Endodermal cell (in vitro differentiated cells): ENCODE results near the gene TMEM145. TPM values are rescaled to one million over a fixed set of nuclear protein-coding genes. Genes with fewer than 3 reads are reported as not detected.

ENCODE experiments used
- DNase-seq: peaks from one replicate; pipeline ENCODE4 v3.0.0-alpha.2; 2017
- H3K27ac ChIP-seq: 2 replicates; pipeline ENCODE4 v1.5.1; 2013; ENCODE audit warnings: mild to moderate bottlenecking, low read depth, low read length, moderate library complexity
- H3K27me3 ChIP-seq: 2 replicates; pipeline ENCODE4 v1.6.1; 2013; ENCODE audit warnings: mild to moderate bottlenecking, low read length, moderate library complexity; ENCODE audit not compliant: insufficient read depth, control insufficient read depth, poor library complexity, severe bottlenecking
- H3K36me3 ChIP-seq: 2 replicates; pipeline ENCODE4 v1.7.0; 2013; ENCODE audit warnings: mild to moderate bottlenecking, low read length, moderate library complexity; ENCODE audit not compliant: control insufficient read depth, insufficient read depth
- H3K4me1 ChIP-seq: one replicate; pipeline ENCODE4 v1.7.0; 2013; ENCODE audit warnings: low read length; ENCODE audit not compliant: control insufficient read depth, insufficient read depth
- H3K4me3 ChIP-seq: 2 replicates; pipeline ENCODE4 v1.5.1; 2013; ENCODE audit warnings: mild to moderate bottlenecking, low read length, moderate library complexity
- H3K9ac ChIP-seq: 2 replicates; pipeline ENCODE4 v1.6.1; 2013; ENCODE audit warnings: mild to moderate bottlenecking, low read length, moderate library complexity; ENCODE audit not compliant: poor library complexity, severe bottlenecking; ENCODE audit errors: extremely low read depth
- H3K9me3 ChIP-seq: 2 replicates; pipeline ENCODE4 v1.6.1; 2013; ENCODE audit warnings: mild to moderate bottlenecking, low read length, moderate library complexity; ENCODE audit not compliant: control insufficient read depth
- H3K27ac Mint-ChIP-seq: 2 replicates; pipeline ENCODE4 v1.8.0; 2020; ENCODE audit warnings: mixed read lengths
- H3K27me3 Mint-ChIP-seq: 2 replicates; pipeline ENCODE4 v1.8.0; 2021; ENCODE audit warnings: mild to moderate bottlenecking, mixed read lengths; ENCODE audit not compliant: insufficient read depth
- H3K36me3 Mint-ChIP-seq: 2 replicates; pipeline ENCODE4 v1.8.0; 2020; ENCODE audit warnings: low read depth, mixed read lengths
- H3K4me1 Mint-ChIP-seq: 2 replicates; pipeline ENCODE4 v1.8.0; 2020; ENCODE audit warnings: mixed read lengths
- H3K4me3 Mint-ChIP-seq: 2 replicates; pipeline ENCODE4 v1.8.0; 2020; ENCODE audit warnings: mild to moderate bottlenecking, moderate library complexity, mixed read lengths
- H3K9me3 Mint-ChIP-seq: 2 replicates; pipeline ENCODE4 v1.8.0; 2020; ENCODE audit warnings: mild to moderate bottlenecking, mixed read lengths
- WGBS, 2 experiments: methylation state at CpG; one replicate each; pipeline versions ENCODE4 v1.1.5 to v1.1.7; 2013; ENCODE audit warnings: missing lambda C conversion rate in 2 of 2, mixed read lengths in 1 of 2; ENCODE audit not compliant: insufficient coverage in 1 of 2, insufficient read length in 1 of 2; 5-methylcytosine and 5-hydroxymethylcytosine counted together
- microRNA-seq: library from miRNA; unstranded; fragments of <30 nt; microRNA quantifications from one replicate; pipeline ENCODE4 v1.2.0, GENCODE V29; 2020; ENCODE audit warnings: borderline microRNAs expressed
- total RNA-seq, 2 donors: library from RNA; stranded (reverse); fragmentation: NEBNext Ultra II Directional in 1 of 2; extraction: Animal tissue kit (Norgen Biotek cat#: 25700) in 1 of 2; gene quantifications; 2 replicates in 1 of 2; 3 replicates in 1 of 2; pipeline ENCODE4 v1.2.1, GENCODE V29; 2021
- TF ChIP-seq, protein P1 (sequence below): fragments of 200-600 bp; sonication (generic); conservative IDR thresholded peaks from 2 replicates; pipeline ENCODE4 v1.5.0; 2021; ENCODE audit warnings: antibody characterized with exemption, mild to moderate bottlenecking

The TMEM145 gene
- total RNA-seq, 2 donors from 2014 or later, result 0.38 to 0.42 TPM

DNA sequence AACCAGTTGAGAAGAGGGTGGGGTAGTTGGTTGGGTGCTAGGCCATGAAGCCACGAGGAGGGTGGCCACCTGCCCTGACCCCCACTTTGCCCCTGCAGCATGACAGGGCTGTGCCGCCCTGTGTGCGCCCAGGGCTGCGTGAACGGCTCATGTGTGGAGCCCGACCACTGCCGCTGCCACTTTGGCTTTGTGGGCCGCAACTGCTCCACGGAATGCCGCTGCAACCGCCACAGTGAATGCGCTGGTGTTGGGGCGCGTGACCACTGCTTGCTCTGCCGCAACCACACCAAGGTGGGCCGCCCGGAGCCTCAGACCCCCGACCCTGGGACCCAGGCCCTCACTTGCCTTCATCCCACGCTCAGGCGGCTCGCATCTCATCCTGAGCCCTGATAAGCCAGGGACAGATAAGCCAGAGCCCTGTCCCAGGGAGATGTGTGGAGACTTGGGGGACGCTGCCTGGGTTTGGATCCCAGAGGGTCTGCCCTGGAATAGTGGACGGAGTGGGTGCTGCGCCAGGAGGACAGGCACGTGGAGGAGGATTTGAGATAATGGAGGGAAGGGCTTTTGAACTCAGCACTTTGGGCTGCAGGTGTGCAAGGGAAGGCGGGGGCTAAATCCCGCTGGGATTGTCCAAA is 56.4 kb downstream of the TMEM145 start:
- H3K9ac ChIP-seq, result no peak overlapping the region
- 91 to 95% methylated on average over 18 to 27 of the region's 27 CpGs for WGBS, 2 experiments
- H3K9me3 Mint-ChIP-seq, result peaks cover 3% of the 10 kb centered on the region
- H3K9me3 ChIP-seq, result no peaks in the 10 kb centered on the region
- H3K4me1 Mint-ChIP-seq, result peaks cover 6% of the 10 kb centered on the region
- no peak overlapping the region for H3K27ac ChIP-seq
- no peaks in the 10 kb centered on the region for H3K27me3 Mint-ChIP-seq
- H3K27me3 ChIP-seq, result no peaks in the 10 kb centered on the region
- H3K4me3 Mint-ChIP-seq, result no peak overlapping the region
- peaks cover 19% of the 10 kb centered on the region for H3K36me3 ChIP-seq
- H3K4me3 ChIP-seq, result no peak overlapping the region
- TF ChIP-seq, protein P1, sequence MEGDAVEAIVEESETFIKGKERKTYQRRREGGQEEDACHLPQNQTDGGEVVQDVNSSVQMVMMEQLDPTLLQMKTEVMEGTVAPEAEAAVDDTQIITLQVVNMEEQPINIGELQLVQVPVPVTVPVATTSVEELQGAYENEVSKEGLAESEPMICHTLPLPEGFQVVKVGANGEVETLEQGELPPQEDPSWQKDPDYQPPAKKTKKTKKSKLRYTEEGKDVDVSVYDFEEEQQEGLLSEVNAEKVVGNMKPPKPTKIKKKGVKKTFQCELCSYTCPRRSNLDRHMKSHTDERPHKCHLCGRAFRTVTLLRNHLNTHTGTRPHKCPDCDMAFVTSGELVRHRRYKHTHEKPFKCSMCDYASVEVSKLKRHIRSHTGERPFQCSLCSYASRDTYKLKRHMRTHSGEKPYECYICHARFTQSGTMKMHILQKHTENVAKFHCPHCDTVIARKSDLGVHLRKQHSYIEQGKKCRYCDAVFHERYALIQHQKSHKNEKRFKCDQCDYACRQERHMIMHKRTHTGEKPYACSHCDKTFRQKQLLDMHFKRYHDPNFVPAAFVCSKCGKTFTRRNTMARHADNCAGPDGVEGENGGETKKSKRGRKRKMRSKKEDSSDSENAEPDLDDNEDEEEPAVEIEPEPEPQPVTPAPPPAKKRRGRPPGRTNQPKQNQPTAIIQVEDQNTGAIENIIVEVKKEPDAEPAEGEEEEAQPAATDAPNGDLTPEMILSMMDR, result no peak
- H3K36me3 Mint-ChIP-seq, result peaks cover 37% of the 10 kb centered on the region
- H3K4me1 ChIP-seq, result peaks cover 4% of the 10 kb centered on the region
- peak; percentile 58 for DNase-seq
- no peak overlapping the region for H3K27ac Mint-ChIP-seq

DNA sequence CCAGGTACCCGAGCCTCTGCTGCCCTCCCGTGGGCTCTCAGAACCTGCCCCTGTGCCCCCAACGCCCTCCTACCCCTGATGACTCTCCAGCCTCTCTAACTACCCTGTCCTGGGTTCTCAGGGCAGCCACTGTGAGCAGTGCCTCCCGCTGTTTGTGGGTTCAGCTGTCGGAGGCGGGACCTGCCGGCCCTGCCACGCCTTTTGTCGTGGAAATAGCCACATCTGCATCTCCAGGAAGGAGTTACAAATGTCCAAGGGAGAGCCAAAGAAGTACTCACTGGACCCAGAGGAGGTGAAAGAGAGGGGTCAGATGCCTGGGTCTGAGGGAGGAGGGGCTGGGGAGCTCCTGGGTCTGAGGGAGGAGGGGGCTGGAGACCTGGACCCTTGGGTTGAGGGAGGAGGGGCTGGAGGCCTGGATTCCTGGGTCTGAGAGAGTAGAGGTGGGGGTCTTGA is 57.0 kb downstream of the TMEM145 start:
- Histone ChIP-seq H3K27ac (no peak overlapping the region), H3K4me1 (peaks cover 4% of the 10 kb centered on the region), H3K36me3 (peaks cover 18% of the 10 kb centered on the region), H3K9me3 (no peaks in the 10 kb centered on the region), H3K9ac (no peak overlapping the region), H3K4me3 (no peak overlapping the region), H3K27me3 (no peaks in the 10 kb centered on the region)
- WGBS, 2 experiments, result 38 to 57% methylated on average over 6 to 9 of the region's 9 CpGs
- no peaks in the 10 kb centered on the region for H3K27me3 Mint-ChIP-seq
- H3K36me3 Mint-ChIP-seq, result peaks cover 37% of the 10 kb centered on the region
- H3K4me3 Mint-ChIP-seq, result no peak overlapping the region
- peaks cover 6% of the 10 kb centered on the region for H3K4me1 Mint-ChIP-seq
- H3K9me3 Mint-ChIP-seq, result peaks cover 3% of the 10 kb centered on the region
- TF ChIP-seq, protein P1, result peak; percentile 43
- peak; percentile 87 for DNase-seq
- no peak overlapping the region for H3K27ac Mint-ChIP-seq

DNA sequence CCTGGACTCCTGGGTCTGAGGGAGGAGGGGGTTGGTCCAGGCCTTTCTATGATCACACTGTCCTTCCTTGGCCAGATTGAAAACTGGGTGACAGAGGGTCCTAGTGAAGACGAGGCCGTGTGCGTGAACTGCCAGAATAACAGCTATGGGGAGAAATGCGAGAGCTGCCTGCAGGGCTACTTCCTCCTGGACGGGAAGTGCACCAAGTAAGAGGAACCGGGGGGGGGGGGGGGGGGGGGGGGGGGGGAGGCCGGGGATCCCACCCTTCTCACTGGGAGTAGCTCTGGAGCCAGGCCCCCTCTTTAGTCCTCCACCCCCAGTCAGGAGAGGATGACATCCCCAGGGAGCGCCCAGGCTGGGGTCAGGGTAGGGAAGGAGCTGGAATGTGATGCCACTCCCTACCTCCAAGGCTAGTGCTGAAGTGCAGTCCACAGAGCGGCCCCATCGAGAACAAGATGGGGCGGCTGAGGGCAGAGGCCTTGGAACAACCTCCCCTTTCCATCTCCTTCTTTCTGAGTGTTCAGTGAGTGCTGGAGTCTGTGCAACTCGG is 57.6 kb downstream of the TMEM145 start:
- TF ChIP-seq, protein P1, result no peak
- Mint-ChIP-seq H3K4me1 (peaks cover 6% of the 10 kb centered on the region), H3K36me3 (peaks cover 39% of the 10 kb centered on the region), H3K27me3 (no peaks in the 10 kb centered on the region), H3K4me3 (no peak overlapping the region), H3K9me3 (peaks cover 3% of the 10 kb centered on the region), H3K27ac (no peak overlapping the region)
- Histone ChIP-seq H3K27ac (no peak overlapping the region), H3K9me3 (no peaks in the 10 kb centered on the region), H3K36me3 (peaks cover 18% of the 10 kb centered on the region), H3K4me3 (no peak overlapping the region), H3K9ac (no peak overlapping the region), H3K27me3 (no peaks in the 10 kb centered on the region), H3K4me1 (peaks cover 4% of the 10 kb centered on the region)
- DNase-seq, result no peak
- 95% methylated on average over 5 to 9 of the region's 12 CpGs for WGBS, 2 experiments

Small RNA genes lying within 50 kb of the gene (microRNA-seq; reads per million reads assigned to microRNA genes)
- not detected for gene MIR8077

Other genes starting within 250 kb of the TMEM145 start
- 10 to 100 TPM; 21.6 to 38.7 TPM for gene GRIK5, start 243.1 kb upstream of the TMEM145 start, total RNA-seq
- 10 to 100 TPM; 20.9 to 22.1 TPM for gene ZNF574, start 237.1 kb upstream of the TMEM145 start, total RNA-seq
- 1 to 10 TPM; 1.8 to 2.6 TPM for gene POU2F2, start 180.9 kb upstream of the TMEM145 start, total RNA-seq
- 10 to 100 TPM; 25.8 to 28.0 TPM for gene DEDD2, start 95.6 kb upstream of the TMEM145 start, total RNA-seq
- 10 to 100 TPM; 15.7 to 16.0 TPM for gene ZNF526, start 93.0 kb upstream of the TMEM145 start, total RNA-seq
- gene GSK3A, start 70.7 kb upstream of the TMEM145 start, total RNA-seq, result 10 to 100 TPM; 52.6 to 55.1 TPM
- gene ERF, start 58.2 kb upstream of the TMEM145 start, total RNA-seq, result 100 to 1,000 TPM; 106 to 138 TPM
- gene CIC, start 44.1 kb upstream of the TMEM145 start, total RNA-seq, result 10 to 100 TPM; 48.6 to 57.6 TPM
- 1 to 10 TPM; 1.4 to 2.7 TPM for gene PRR19, start 11.2 kb upstream of the TMEM145 start, total RNA-seq
- gene PAFAH1B3, start 10.7 kb upstream of the TMEM145 start, total RNA-seq, result 10 to 100 TPM; 63.0 to 70.2 TPM
- gene MEGF8, start 12.3 kb downstream of the TMEM145 start, total RNA-seq, result 10 to 100 TPM; 48.0 to 51.4 TPM
- gene CNFN, start 77.0 kb downstream of the TMEM145 start, total RNA-seq, result 1 to 10 TPM; 5.0 to 6.6 TPM
- gene LIPE, start 114.1 kb downstream of the TMEM145 start, total RNA-seq, result 1 to 10 TPM; 5.9 to 8.1 TPM
- gene CXCL17, start 129.6 kb downstream of the TMEM145 start, total RNA-seq, result under 1 TPM in 1 of 2 donors, not detected in 1; 0.37 TPM
- gene CEACAM1, start 215.2 kb downstream of the TMEM145 start, total RNA-seq, result 1 to 10 TPM; 1.0 to 1.5 TPM